ENCODE results near the gene YIF1B. TPM values are rescaled to one million over a fixed set of nuclear protein-coding genes. Genes with fewer than 3 reads are reported as not detected.
A peak's percentile ranks its signal among the peaks of the same experiment; 100 is the strongest.

Gene YIF1B
- total and polyA plus RNA-seq, 4 donors, result 41.7 to 88.1 (median 64.6) TPM

- H3K36me3 ChIP-seq (ENCODE audit: control insufficient read depth, insufficient read depth, low read length), result peaks cover 13% of the 10 kb centered on the region
- H3K27me3 ChIP-seq (ENCODE audit: control insufficient read depth, insufficient read depth, low read length), result no peaks in the 10 kb centered on the region
- H3K4me3 ChIP-seq (ENCODE audit: low read depth, low read length), result no peak overlapping the region
- H3K27ac ChIP-seq (ENCODE audit: low read depth, low read length), result no peak overlapping the region
- 100% methylated on average over 1 of the region's 7 CpGs for WGBS (ENCODE audit: insufficient coverage)
- no peak for DNase-seq (ENCODE audit: low read depth in 4 of 6, low spot score in 6 of 6)
- peaks cover 6% of the 10 kb centered on the region for H3K4me1 ChIP-seq (ENCODE audit: control insufficient read depth, insufficient read depth, low read length)
- H3K9me3 ChIP-seq (ENCODE audit: control insufficient read depth, insufficient read depth, low read length), result no peaks in the 10 kb centered on the region
Observed at GRCh38 chr19:38281811-38282566, 33.8 kb downstream of the YIF1B start.

- Histone ChIP-seq H3K4me1 (ENCODE audit: control insufficient read depth, insufficient read depth, low read length) (peaks cover 6% of the 10 kb centered on the region), H3K9me3 (ENCODE audit: control insufficient read depth, insufficient read depth, low read length) (no peaks in the 10 kb centered on the region), H3K27ac (ENCODE audit: low read depth, low read length) (no peak overlapping the region), H3K27me3 (ENCODE audit: control insufficient read depth, insufficient read depth, low read length) (no peaks in the 10 kb centered on the region), H3K4me3 (ENCODE audit: low read depth, low read length) (no peak overlapping the region), H3K36me3 (ENCODE audit: control insufficient read depth, insufficient read depth, low read length) (peaks cover 7% of the 10 kb centered on the region)
- DNase-seq (ENCODE audit: low read depth in 4 of 6, low spot score in 6 of 6), result no peak
- WGBS (ENCODE audit: insufficient coverage), result 85% methylated on average over 14 of the region's 17 CpGs
Observed at GRCh38 chr19:38280030-38280921, 35.5 kb downstream of the YIF1B start.

GRCh38 chr19:38278751-38279150, 37.0 kb downstream of the YIF1B start:
- no peak for DNase-seq (ENCODE audit: low read depth in 4 of 6, low spot score in 6 of 6)
- no CpG with 5 or more reads among the region's 2 CpGs for WGBS (ENCODE audit: insufficient coverage)

DNA sequence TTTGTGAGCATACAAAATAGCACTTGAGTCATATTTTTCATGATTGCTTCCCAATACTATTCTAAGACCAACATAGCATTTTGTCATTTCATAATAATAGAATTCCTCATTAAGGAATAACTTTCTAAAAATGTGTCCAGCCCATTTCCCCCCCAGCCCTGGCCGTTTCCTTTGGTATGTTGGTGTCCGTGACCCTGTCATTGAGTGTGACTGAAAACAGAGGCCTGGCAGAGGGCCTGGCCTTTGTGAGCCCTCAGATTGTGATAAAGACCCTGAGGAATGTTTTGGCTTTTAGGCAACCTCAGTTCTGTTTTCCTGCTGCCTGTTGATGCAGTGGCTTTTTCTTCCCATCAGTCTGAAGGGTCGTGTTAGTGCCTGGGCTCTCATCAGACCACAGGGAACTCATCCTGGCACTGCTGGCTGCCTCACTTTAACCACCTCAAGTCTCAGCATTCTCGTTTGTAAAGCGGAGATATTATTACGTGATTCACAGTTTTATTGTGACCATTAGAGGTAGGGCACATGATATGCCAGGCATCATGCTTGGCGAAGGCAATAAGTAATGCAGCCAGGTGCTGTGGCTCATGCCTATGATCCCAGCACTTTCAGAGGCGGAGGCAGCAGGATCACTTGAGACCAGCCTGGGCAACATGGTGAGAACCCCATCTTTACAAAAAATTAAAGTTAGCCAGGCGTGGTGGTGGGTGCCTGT, 37.6 kb downstream of the YIF1B start:
- no peak overlapping the region for H3K4me3 ChIP-seq (ENCODE audit: low read depth, low read length)
- 64% methylated on average over 8 of the region's 9 CpGs for WGBS (ENCODE audit: insufficient coverage)

More at GRCh38 chr19:38278751-38279150, 37.0 kb downstream of the YIF1B start:
- peak overlapping the region; percentile 16 for H3K27ac ChIP-seq (ENCODE audit: low read depth, low read length)
- no peaks in the 10 kb centered on the region for H3K9me3 ChIP-seq (ENCODE audit: control insufficient read depth, insufficient read depth, low read length)
- peaks cover 11% of the 10 kb centered on the region for H3K4me1 ChIP-seq (ENCODE audit: control insufficient read depth, insufficient read depth, low read length)
- no peak overlapping the region for H3K4me3 ChIP-seq (ENCODE audit: low read depth, low read length)
- H3K27me3 ChIP-seq (ENCODE audit: control insufficient read depth, insufficient read depth, low read length), result no peaks in the 10 kb centered on the region
- peaks cover 3% of the 10 kb centered on the region for H3K36me3 ChIP-seq (ENCODE audit: control insufficient read depth, insufficient read depth, low read length)

DNA sequence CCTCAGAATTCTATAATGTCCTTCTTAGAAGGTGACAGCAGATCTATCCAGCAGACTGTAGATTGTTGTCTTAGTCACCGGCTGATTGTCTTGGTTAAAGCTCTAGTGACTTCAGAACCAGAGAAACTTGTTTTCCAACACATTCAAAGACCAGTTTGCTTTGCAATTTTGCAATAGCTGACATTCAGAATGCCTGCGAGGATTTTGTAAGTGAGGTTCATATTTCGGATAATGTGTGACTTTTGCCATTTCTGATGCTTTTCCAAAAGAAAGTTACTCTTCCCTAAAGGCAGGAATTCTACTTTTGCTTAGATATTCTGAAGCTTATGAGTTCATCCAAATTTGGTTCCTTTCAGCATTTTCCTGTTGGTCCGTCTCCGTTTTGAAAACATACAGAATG, 38.2 kb downstream of the YIF1B start:
- Histone ChIP-seq H3K27me3 (ENCODE audit: control insufficient read depth, insufficient read depth, low read length) (no peaks in the 10 kb centered on the region), H3K4me3 (ENCODE audit: low read depth, low read length) (no peak overlapping the region), H3K9me3 (ENCODE audit: control insufficient read depth, insufficient read depth, low read length) (no peaks in the 10 kb centered on the region), H3K27ac (ENCODE audit: low read depth, low read length) (no peak overlapping the region), H3K36me3 (ENCODE audit: control insufficient read depth, insufficient read depth, low read length) (peaks cover 3% of the 10 kb centered on the region), H3K4me1 (ENCODE audit: control insufficient read depth, insufficient read depth, low read length) (peaks cover 11% of the 10 kb centered on the region)
- DNase-seq (ENCODE audit: low read depth in 4 of 6, low spot score in 6 of 6), result no peak
- WGBS (ENCODE audit: insufficient coverage), result no CpG with 5 or more reads among the region's 5 CpGs

More for the DNA sequence above, 37.6 kb downstream of the YIF1B start:
- Histone ChIP-seq H3K9me3 (ENCODE audit: control insufficient read depth, insufficient read depth, low read length) (no peaks in the 10 kb centered on the region), H3K36me3 (ENCODE audit: control insufficient read depth, insufficient read depth, low read length) (peaks cover 3% of the 10 kb centered on the region), H3K4me1 (ENCODE audit: control insufficient read depth, insufficient read depth, low read length) (peaks cover 11% of the 10 kb centered on the region), H3K27me3 (ENCODE audit: control insufficient read depth, insufficient read depth, low read length) (no peaks in the 10 kb centered on the region), H3K27ac (ENCODE audit: low read depth, low read length) (peak overlapping the region; percentile 16)
- no peak for DNase-seq (ENCODE audit: low read depth in 4 of 6, low spot score in 6 of 6)

- peaks cover 11% of the 10 kb centered on the region for H3K4me1 ChIP-seq (ENCODE audit: control insufficient read depth, insufficient read depth, low read length)
- H3K9me3 ChIP-seq (ENCODE audit: control insufficient read depth, insufficient read depth, low read length), result no peaks in the 10 kb centered on the region
- no peak overlapping the region for H3K27ac ChIP-seq (ENCODE audit: low read depth, low read length)
- WGBS (ENCODE audit: insufficient coverage), result 100% methylated on average over 4 of the region's 7 CpGs
- peaks cover 3% of the 10 kb centered on the region for H3K36me3 ChIP-seq (ENCODE audit: control insufficient read depth, insufficient read depth, low read length)
- no peak for DNase-seq (ENCODE audit: low read depth in 4 of 6, low spot score in 6 of 6)
- no peak overlapping the region for H3K4me3 ChIP-seq (ENCODE audit: low read depth, low read length)
- H3K27me3 ChIP-seq (ENCODE audit: control insufficient read depth, insufficient read depth, low read length), result no peaks in the 10 kb centered on the region
Observed at GRCh38 chr19:38276942-38277517, 38.7 kb downstream of the YIF1B start.

- DNase-seq (ENCODE audit: low read depth in 4 of 6, low spot score in 6 of 6), result peak in 1 of 6 donors; percentile 61
- no peaks in the 10 kb centered on the region for H3K36me3 ChIP-seq (ENCODE audit: control insufficient read depth, insufficient read depth, low read length)
- H3K27ac ChIP-seq (ENCODE audit: low read depth, low read length), result no peak overlapping the region
- 58% methylated on average over 6 of the region's 9 CpGs for WGBS (ENCODE audit: insufficient coverage)
- no peaks in the 10 kb centered on the region for H3K27me3 ChIP-seq (ENCODE audit: control insufficient read depth, insufficient read depth, low read length)
- H3K4me1 ChIP-seq (ENCODE audit: control insufficient read depth, insufficient read depth, low read length), result peaks cover 11% of the 10 kb centered on the region
- no peak overlapping the region for H3K4me3 ChIP-seq (ENCODE audit: low read depth, low read length)
- H3K9me3 ChIP-seq (ENCODE audit: control insufficient read depth, insufficient read depth, low read length), result no peaks in the 10 kb centered on the region
Observed at GRCh38 chr19:38274739-38275138, 41.0 kb downstream of the YIF1B start.

DNA sequence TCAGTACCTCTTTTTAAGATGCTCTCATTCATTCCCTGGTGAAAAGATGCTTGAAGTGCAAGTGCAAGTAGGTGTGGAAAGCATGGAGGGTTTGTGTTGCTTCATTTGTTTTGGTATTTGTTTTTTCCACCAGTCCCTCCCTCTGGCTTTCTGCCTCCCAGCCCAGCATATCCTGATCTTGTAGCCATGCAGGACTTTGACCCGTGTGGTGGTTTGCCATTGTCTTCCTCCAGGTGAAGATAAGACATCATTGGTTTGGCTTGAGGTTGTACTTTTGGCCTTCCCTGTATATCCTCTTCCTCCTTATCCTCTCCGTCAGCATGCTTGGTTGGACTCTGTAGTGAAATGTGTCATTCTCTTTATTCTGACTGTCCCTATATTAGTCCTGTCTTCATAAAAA, 42.2 kb downstream of the YIF1B start:
- Histone ChIP-seq H3K4me1 (ENCODE audit: control insufficient read depth, insufficient read depth, low read length) (peaks cover 11% of the 10 kb centered on the region), H3K27ac (ENCODE audit: low read depth, low read length) (no peak overlapping the region), H3K9me3 (ENCODE audit: control insufficient read depth, insufficient read depth, low read length) (no peaks in the 10 kb centered on the region), H3K4me3 (ENCODE audit: low read depth, low read length) (no peak overlapping the region), H3K36me3 (ENCODE audit: control insufficient read depth, insufficient read depth, low read length) (no peaks in the 10 kb centered on the region), H3K27me3 (ENCODE audit: control insufficient read depth, insufficient read depth, low read length) (no peaks in the 10 kb centered on the region)
- DNase-seq (ENCODE audit: low read depth in 4 of 6, low spot score in 6 of 6), result no peak
- no CpG with 5 or more reads among the region's 2 CpGs for WGBS (ENCODE audit: insufficient coverage)

- peaks cover 10% of the 10 kb centered on the region for H3K4me1 ChIP-seq (ENCODE audit: control insufficient read depth, insufficient read depth, low read length)
- H3K27me3 ChIP-seq (ENCODE audit: control insufficient read depth, insufficient read depth, low read length), result no peaks in the 10 kb centered on the region
- peak overlapping the region; percentile 4 for H3K27ac ChIP-seq (ENCODE audit: low read depth, low read length)
- H3K9me3 ChIP-seq (ENCODE audit: control insufficient read depth, insufficient read depth, low read length), result no peaks in the 10 kb centered on the region
- H3K4me3 ChIP-seq (ENCODE audit: low read depth, low read length), result no peak overlapping the region
- peak in 1 of 6 donors; percentile 61 for DNase-seq (ENCODE audit: low read depth in 4 of 6, low spot score in 6 of 6)
- no peaks in the 10 kb centered on the region for H3K36me3 ChIP-seq (ENCODE audit: control insufficient read depth, insufficient read depth, low read length)
- 56% methylated on average over 4 of the region's 5 CpGs for WGBS (ENCODE audit: insufficient coverage)
Observed at GRCh38 chr19:38270587-38271167, 45.1 kb downstream of the YIF1B start.
